OCI-LY7 (cell line): ENCODE results near the gene IQCH. TPM values are rescaled to one million over a fixed set of nuclear protein-coding genes. Genes with fewer than 3 reads are reported as not detected.

Source experiments
- BruUV-seq: library from RNA; stranded (reverse); fragments of 400-500 nt; replicated peaks from 2 replicates; lab custom pipeline; 2021; lab: Mats Ljungman, UMichigan
- CTCF ChIA-PET: fragments of 300-600 bp; sonication (Branson Sonifier 250); formaldehyde crosslinking; loops from one replicate; lab custom pipeline; 2022; ENCODE audit warnings: antibody characterized with exemption; ENCODE audit not compliant: unreplicated experiment; lab: Charles Lee
- POLR2A ChIA-PET: fragments of 300-600 bp; sonication (Branson Sonifier 250); formaldehyde crosslinking; loops from one replicate; lab custom pipeline; 2022; ENCODE audit warnings: antibody characterized with exemption; lab: Charles Lee
- DNase-seq: peaks from one replicate; pipeline ENCODE4 v3.0.0-alpha.2; 2015; ENCODE audit warnings: low spot score
- H2AFZ ChIP-seq: fragments of 200-600 bp; sonication (generic), shearing (Covaris generic); 2 replicates; pipeline ENCODE4 v1.6.1; 2014; ENCODE audit warnings: mild to moderate bottlenecking, antibody characterized with exemption, low read length, moderate library complexity
- H3K27ac ChIP-seq: fragments of 200-600 bp; sonication (generic); 2 replicates; pipeline ENCODE4 v1.5.1; 2014; ENCODE audit warnings: mixed run types, low read depth, mild to moderate bottlenecking, moderate library complexity, low read length, inconsistent platforms; ENCODE audit not compliant: poor library complexity, severe bottlenecking
- H3K36me3 ChIP-seq: fragments of 200-600 bp; sonication (generic); 2 replicates; pipeline ENCODE4 v1.6.1; 2014; ENCODE audit warnings: mild to moderate bottlenecking, antibody characterized with exemption, low read length, moderate library complexity, mixed read lengths; ENCODE audit not compliant: insufficient read depth
- H3K4me1 ChIP-seq: fragments of 200-600 bp; sonication (generic); 2 replicates; pipeline ENCODE4 v1.5.1; 2014; ENCODE audit warnings: mild to moderate bottlenecking, low read length; ENCODE audit not compliant: insufficient read depth, poor library complexity, severe bottlenecking
- H3K4me2 ChIP-seq: fragments of 200-600 bp; sonication (generic); 2 replicates; pipeline ENCODE4 v1.6.1; 2014; ENCODE audit warnings: mild to moderate bottlenecking, low read length
- H3K4me3 ChIP-seq: fragments of 200-600 bp; sonication (generic); 2 replicates; pipeline ENCODE4 v1.5.1; 2014; ENCODE audit warnings: mild to moderate bottlenecking, low read depth, low read length; ENCODE audit not compliant: poor library complexity, severe bottlenecking
- H3K79me2 ChIP-seq: fragments of 200-600 bp; sonication (generic); 2 replicates; pipeline ENCODE4 v1.6.1; 2016; ENCODE audit warnings: low read depth, mild to moderate bottlenecking, low read length, moderate library complexity, mixed read lengths; ENCODE audit not compliant: insufficient read depth
- H3K9me2 ChIP-seq: fragments of 200-600 bp; sonication (generic); 2 replicates; pipeline ENCODE4 v1.6.1; 2016; ENCODE audit warnings: mild to moderate bottlenecking, low read length, mixed read lengths; ENCODE audit not compliant: insufficient read depth
- H3K9me3 ChIP-seq: fragments of 200-600 bp; sonication (generic); 2 replicates; pipeline ENCODE4 v1.6.1; 2014; ENCODE audit warnings: mild to moderate bottlenecking, mixed run types, low read length, mixed read lengths
- H4K20me1 ChIP-seq: fragments of 200-600 bp; sonication (generic); 2 replicates; pipeline ENCODE4 v1.6.1; 2014; ENCODE audit warnings: mild to moderate bottlenecking, antibody characterized with exemption, low read length, moderate library complexity, mixed read lengths; ENCODE audit not compliant: insufficient read depth
- EZH2phosphoT487 ChIP-seq: fragments of 200-600 bp; sonication (generic); IDR thresholded peaks from 2 replicates; pipeline ENCODE4 v1.6.1; 2018; ENCODE audit warnings: low read depth, borderline replicate concordance, mild to moderate bottlenecking, mixed run types, antibody characterized with exemption, low read length, moderate library complexity, mixed read lengths
- intact Hi-C: fragments of 100-400 bp; cut with micrococcal nuclease; formaldehyde crosslinking; loops from one replicate; pipeline ENCODE4 v1.10.0; 2022; ENCODE audit not compliant: unreplicated experiment
- total RNA-seq, 2 experiments: library from RNA; depleted of rRNA in 1 of 2; stranded (reverse); fragments of >200 nt in 1 of 2; shearing (Covaris generic) in 1 of 2; gene quantifications; 2 replicates each; pipeline ENCODE4 v1.2.3, GENCODE V29; 2014 to 2022
- TF ChIP-seq, protein P1 (sequence below): fragments of 200-600 bp; sonication (generic); conservative IDR thresholded peaks from 2 replicates; pipeline ENCODE4 v1.5.1; 2014; ENCODE audit warnings: mild to moderate bottlenecking, antibody characterized with exemption, low read length, moderate library complexity, mixed read lengths

The IQCH gene
- total RNA-seq, 2 experiments from 2014 or later, result 3.9 to 5.8 TPM

DNA sequence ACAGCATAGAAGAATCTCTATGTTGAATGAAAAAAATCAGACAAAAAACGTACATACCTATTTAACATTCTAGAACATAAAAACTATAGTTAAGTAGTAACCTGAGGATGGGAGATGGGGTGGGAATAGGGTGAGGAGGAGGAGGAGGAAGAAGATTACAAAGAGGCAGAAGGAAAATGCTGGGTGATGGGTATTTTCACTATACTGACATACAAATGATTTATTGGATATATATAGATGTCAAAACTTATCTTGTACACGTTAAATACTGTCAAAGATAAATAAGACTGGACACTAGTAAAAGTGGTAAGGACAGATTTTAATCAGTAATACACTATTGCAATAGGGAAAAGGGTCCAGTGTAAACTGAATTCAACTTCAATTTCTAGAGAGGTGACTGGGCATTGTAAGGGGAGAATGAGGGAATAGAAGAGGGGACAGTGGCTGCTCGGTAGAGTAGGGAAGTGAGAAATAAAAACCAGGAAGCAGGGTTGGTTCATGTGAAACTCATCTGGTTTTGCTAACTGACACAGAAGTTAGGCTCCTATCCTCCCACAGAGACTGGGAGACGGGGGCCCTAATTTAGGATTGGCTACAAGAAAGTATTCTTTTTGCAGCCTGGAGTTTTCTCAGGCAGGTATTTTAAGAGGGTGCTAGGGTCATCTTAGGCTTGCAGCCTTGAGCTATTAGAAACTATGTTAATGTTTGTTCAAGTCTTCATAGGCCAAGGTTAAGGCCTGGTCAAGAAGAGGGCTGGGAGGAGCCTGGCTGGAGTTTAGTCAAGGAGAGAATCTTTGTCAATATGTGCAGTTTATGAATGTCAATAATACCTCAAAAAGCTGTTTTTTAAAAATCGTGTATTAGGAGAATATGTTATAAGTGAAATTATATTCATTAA lies 251.3 kb downstream of the IQCH start:
- intact Hi-C loops, result no loop called here
- H4K20me1 ChIP-seq, result no peaks in the 10 kb centered on the region
- peaks cover 36% of the 10 kb centered on the region for H3K4me1 ChIP-seq
- DNase-seq, result peak; percentile 27
- CTCF ChIA-PET, result interaction anchor here (0.9 kb wide), 1 partner anchor 336 kb away, joined by 3 read pairs; no protein-coding TSS in a partner anchor
- no peak overlapping the region for H3K27ac ChIP-seq
- H3K9me2 ChIP-seq, result no peaks in the 10 kb centered on the region
- H3K79me2 ChIP-seq, result no peaks in the 10 kb centered on the region
- no peak overlapping the region for H3K4me3 ChIP-seq
- no TSS peak for BruUV-seq
- no peaks in the 10 kb centered on the region for H3K36me3 ChIP-seq
- POLR2A ChIA-PET, result interaction anchor here (1.3 to 1.4 kb wide), 2 partner anchors 11 to 18 kb away, joined by 4 to 5 read pairs; no protein-coding TSS in a partner anchor
- peak overlapping the region; percentile 27 for H3K4me2 ChIP-seq
- no peaks in the 10 kb centered on the region for H3K9me3 ChIP-seq
- TF ChIP-seq EZH2phosphoT487, result no peak
- TF ChIP-seq, protein P1, sequence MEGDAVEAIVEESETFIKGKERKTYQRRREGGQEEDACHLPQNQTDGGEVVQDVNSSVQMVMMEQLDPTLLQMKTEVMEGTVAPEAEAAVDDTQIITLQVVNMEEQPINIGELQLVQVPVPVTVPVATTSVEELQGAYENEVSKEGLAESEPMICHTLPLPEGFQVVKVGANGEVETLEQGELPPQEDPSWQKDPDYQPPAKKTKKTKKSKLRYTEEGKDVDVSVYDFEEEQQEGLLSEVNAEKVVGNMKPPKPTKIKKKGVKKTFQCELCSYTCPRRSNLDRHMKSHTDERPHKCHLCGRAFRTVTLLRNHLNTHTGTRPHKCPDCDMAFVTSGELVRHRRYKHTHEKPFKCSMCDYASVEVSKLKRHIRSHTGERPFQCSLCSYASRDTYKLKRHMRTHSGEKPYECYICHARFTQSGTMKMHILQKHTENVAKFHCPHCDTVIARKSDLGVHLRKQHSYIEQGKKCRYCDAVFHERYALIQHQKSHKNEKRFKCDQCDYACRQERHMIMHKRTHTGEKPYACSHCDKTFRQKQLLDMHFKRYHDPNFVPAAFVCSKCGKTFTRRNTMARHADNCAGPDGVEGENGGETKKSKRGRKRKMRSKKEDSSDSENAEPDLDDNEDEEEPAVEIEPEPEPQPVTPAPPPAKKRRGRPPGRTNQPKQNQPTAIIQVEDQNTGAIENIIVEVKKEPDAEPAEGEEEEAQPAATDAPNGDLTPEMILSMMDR, result no peak
- peak overlapping the region; percentile 29 for H2AFZ ChIP-seq

DNA sequence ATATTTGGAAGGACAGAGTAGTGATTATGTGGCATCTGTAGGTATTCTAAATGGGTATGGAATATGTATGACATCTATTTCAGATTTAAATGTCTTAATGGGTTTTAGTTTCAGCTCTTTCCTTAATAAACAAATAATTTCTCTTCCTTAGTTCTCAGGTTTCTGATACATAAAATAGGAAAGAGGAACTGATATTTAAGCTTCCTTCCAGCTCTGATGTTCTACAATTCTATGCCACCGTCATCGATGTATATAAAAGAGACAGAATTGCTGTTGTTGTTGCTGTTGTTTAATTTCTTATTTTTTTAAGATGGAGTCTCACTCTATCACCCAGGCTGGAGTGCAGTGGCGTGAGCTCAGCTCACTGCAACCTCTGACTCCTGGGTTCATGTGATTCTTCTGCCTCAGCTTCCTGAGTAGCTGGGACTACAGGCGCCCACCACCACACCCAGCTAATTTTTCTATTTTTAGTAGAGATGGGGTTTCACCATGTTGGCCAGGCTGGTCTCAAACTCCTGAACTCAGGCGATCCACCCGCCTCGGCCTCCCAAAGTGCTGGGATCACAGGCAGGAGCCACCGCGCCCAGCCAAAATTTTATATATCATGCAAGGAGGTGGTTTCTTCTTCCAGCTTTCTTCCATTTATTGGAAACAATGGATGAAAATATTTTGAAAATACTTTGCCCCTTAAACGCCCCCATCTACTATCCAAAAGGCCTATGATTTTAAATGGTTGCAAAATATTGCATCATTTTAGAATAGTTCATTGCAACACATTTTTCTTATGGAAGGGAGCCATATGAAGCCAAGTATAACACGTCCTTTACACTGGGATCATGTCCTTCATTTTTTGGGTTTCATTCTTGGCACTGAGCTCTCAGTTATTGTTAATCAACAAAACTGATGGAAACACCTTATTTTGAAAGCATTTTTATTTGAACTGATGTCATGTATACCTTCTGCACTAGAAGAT lies 252.5 kb downstream of the IQCH start:
- no TSS peak for BruUV-seq
- TF ChIP-seq, protein P1, result no peak
- no peak for TF ChIP-seq EZH2phosphoT487
- no peak overlapping the region for H3K27ac ChIP-seq
- no peaks in the 10 kb centered on the region for H3K79me2 ChIP-seq
- H3K9me2 ChIP-seq, result no peaks in the 10 kb centered on the region
- no peaks in the 10 kb centered on the region for H3K36me3 ChIP-seq
- H2AFZ ChIP-seq, result peak overlapping the region; percentile 22; the same call in 1 of the 2 replicates
- H3K9me3 ChIP-seq, result no peaks in the 10 kb centered on the region
- peaks cover 27% of the 10 kb centered on the region for H3K4me1 ChIP-seq
- CTCF ChIA-PET, result interaction anchor here (0.9 kb wide), 1 partner anchor 335 kb away, joined by 3 read pairs; no protein-coding TSS in a partner anchor
- POLR2A ChIA-PET, result interaction anchor here (0.6 to 1.4 kb wide), 4 partner anchors 11 to 77 kb away, joined by 3 to 5 read pairs (median 4); no protein-coding TSS in a partner anchor
- intact Hi-C loops, result no loop called here
- no peaks in the 10 kb centered on the region for H4K20me1 ChIP-seq
- peak overlapping the region; percentile 27 for H3K4me2 ChIP-seq
- H3K4me3 ChIP-seq, result no peak overlapping the region
- peak; percentile 14 for DNase-seq
